Common myeloid progenitor, CD34-positive (primary cell): ENCODE results near the gene BCO1. TPM values are rescaled to one million over a fixed set of nuclear protein-coding genes. Genes with fewer than 3 reads are reported as not detected.
A peak's percentile ranks its signal among the peaks of the same experiment; 100 is the strongest.

ENCODE experiments used
- CTCF ChIA-PET: fragments of 350-600 bp; sonication (Branson Sonifier 250); formaldehyde crosslinking; loops from one replicate; lab custom pipeline; 2021; ENCODE audit warnings: antibody characterized with exemption; lab: Charles Lee
- POLR2A ChIA-PET: fragments of 350-600 bp; sonication (Branson Sonifier 250); formaldehyde crosslinking; loops from one replicate; lab custom pipeline; 2021; ENCODE audit warnings: antibody characterized with exemption; lab: Charles Lee
- DNase-seq, 3 donors: peaks; one replicate each; pipeline versions ENCODE4 v3.0.0 to v3.0.0-alpha.2; 2013
- H3K27ac ChIP-seq, 2 experiments: 1 replicate in 1 of 2; 2 replicates in 1 of 2; pipeline ENCODE4 v1.7.0; 2013; ENCODE audit warnings: inconsistent platforms in 2 of 2, low read length in 2 of 2, mild to moderate bottlenecking in 2 of 2, low read depth in 1 of 2, moderate library complexity in 1 of 2; ENCODE audit not compliant: severe bottlenecking in 2 of 2, insufficient read depth in 1 of 2, poor library complexity in 1 of 2
- H3K27me3 ChIP-seq, 5 experiments: replicated peaks in 2 of 5; 1 replicate in 3 of 5; 2 replicates in 2 of 5; pipeline versions ENCODE4 v1.6.1 to v1.7.0; 2013; ENCODE audit warnings: low read length in 4 of 5, mild to moderate bottlenecking in 2 of 5, moderate library complexity in 2 of 5, inconsistent platforms in 1 of 5; ENCODE audit not compliant: insufficient read depth in 5 of 5, control insufficient read depth in 4 of 5
- H3K36me3 ChIP-seq, 4 experiments: 1 replicate in 2 of 4; 2 replicates in 2 of 4; pipeline versions ENCODE4 v1.6.1 to v1.7.0; 2013; ENCODE audit warnings: low read length in 3 of 4, control low read depth in 1 of 4, mild to moderate bottlenecking in 1 of 4; ENCODE audit not compliant: control insufficient read depth in 4 of 4, insufficient read depth in 4 of 4
- H3K4me1 ChIP-seq, 4 experiments: 1 replicate in 3 of 4; 2 replicates in 1 of 4; pipeline versions ENCODE4 v1.6.1 to v1.7.1; 2013; ENCODE audit warnings: low read length in 3 of 4, mild to moderate bottlenecking in 3 of 4, control low read depth in 1 of 4, inconsistent platforms in 1 of 4, moderate library complexity in 1 of 4; ENCODE audit not compliant: control insufficient read depth in 4 of 4, insufficient read depth in 4 of 4; ENCODE audit errors: control extremely low read depth in 1 of 4
- H3K4me3 ChIP-seq, 7 experiments: 1 replicate in 4 of 7; 2 replicates in 3 of 7; pipeline versions ENCODE4 v1.5.1 to v1.7.0; 2013; ENCODE audit warnings: mild to moderate bottlenecking in 7 of 7, low read length in 6 of 7, moderate library complexity in 6 of 7, inconsistent platforms in 2 of 7, low read depth in 2 of 7, control low read depth in 1 of 7; ENCODE audit not compliant: insufficient read depth in 4 of 7, control insufficient read depth in 1 of 7; ENCODE audit errors: extremely low read depth in 1 of 7
- H3K9me3 ChIP-seq, 5 experiments: 1 replicate in 4 of 5; 2 replicates in 1 of 5; pipeline versions ENCODE4 v1.6.1 to v1.7.1; 2013; ENCODE audit warnings: low read length in 4 of 5, mild to moderate bottlenecking in 2 of 5, inconsistent platforms in 1 of 5, low read depth in 1 of 5, moderate library complexity in 1 of 5; ENCODE audit not compliant: control insufficient read depth in 4 of 5, insufficient read depth in 2 of 5; ENCODE audit errors: control extremely low read depth in 1 of 5
- WGBS: methylation state at CpG from one replicate; pipeline ENCODE4 v1.1.5; 2013; ENCODE audit not compliant: insufficient coverage; 5-methylcytosine and 5-hydroxymethylcytosine counted together
- polyA plus RNA-seq: library from polyadenylated mRNA; unstranded; fragments of 120-200 nt; gene quantifications from one replicate; pipeline ENCODE4 v1.2.1, GENCODE V29; 2013

The BCO1 gene, protein sequence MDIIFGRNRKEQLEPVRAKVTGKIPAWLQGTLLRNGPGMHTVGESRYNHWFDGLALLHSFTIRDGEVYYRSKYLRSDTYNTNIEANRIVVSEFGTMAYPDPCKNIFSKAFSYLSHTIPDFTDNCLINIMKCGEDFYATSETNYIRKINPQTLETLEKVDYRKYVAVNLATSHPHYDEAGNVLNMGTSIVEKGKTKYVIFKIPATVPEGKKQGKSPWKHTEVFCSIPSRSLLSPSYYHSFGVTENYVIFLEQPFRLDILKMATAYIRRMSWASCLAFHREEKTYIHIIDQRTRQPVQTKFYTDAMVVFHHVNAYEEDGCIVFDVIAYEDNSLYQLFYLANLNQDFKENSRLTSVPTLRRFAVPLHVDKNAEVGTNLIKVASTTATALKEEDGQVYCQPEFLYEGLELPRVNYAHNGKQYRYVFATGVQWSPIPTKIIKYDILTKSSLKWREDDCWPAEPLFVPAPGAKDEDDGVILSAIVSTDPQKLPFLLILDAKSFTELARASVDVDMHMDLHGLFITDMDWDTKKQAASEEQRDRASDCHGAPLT
- polyA plus RNA-seq = 0.05 TPM

DNA sequence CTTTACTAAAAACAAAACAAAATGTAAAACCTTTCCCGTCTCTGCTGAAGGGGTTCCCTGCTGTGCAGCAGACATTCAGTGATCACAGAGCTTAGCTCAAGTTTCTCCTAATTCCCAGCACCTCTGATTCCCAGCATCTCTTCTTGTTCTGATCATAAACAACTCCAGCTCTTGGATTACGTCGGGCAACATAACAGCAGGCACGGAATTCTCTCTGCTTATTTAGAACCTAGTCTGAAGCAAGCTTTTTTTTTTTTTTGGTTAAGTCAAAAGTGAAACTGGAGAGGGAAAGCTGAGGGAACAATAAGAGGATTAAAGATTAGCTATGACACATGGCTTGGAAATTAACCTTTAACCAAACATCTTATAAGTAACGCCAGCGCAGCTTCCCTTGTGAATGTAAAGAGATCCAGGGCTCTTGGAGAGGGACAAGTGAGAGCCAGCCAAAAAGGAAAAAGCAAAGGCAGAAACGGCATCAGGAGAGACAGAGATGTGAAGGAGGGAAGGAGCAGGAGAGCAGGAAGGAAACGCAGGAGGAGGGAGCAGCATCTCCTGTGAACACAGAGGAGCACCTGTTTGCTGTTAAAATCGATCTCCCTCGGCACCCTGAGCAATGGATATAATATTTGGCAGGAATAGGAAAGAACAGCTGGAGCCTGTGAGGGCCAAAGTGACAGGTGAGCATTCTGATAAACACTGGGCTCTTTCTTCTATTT, at the start of gene BCO1:
Gene BCO1 (plus strand): TSS at position 394 of the 716 bp plus-strand sequence. CDS start 220 bp downstream, at position 614.
- Histone ChIP-seq H3K4me3 (peak within 1 kb of the TSS in 6 of 7 experiments; percentile 19 to 77 (median 48)), H3K27ac (peak within 1 kb of the TSS in 1 of 2 experiments; percentile 27), H3K36me3 (no peaks in the 10 kb centered on the region), H3K4me1 (peaks cover 0 to 9% (median 2%) of the 10 kb centered on the region in 4 experiments), H3K9me3 (no peaks in the 10 kb centered on the region), H3K27me3 (no peaks in the 10 kb centered on the region)
- ChIA-PET POLR2A (interaction anchor here (0.5 kb wide), 1 partner anchor 1372 kb away, joined by 5 read pairs; no protein-coding TSS in a partner anchor), CTCF (no interaction called here)
- peak; percentile 16 to 36 (median 33) for DNase-seq
- 28% methylated on average over 3 of the region's 10 CpGs for WGBS

DNA sequence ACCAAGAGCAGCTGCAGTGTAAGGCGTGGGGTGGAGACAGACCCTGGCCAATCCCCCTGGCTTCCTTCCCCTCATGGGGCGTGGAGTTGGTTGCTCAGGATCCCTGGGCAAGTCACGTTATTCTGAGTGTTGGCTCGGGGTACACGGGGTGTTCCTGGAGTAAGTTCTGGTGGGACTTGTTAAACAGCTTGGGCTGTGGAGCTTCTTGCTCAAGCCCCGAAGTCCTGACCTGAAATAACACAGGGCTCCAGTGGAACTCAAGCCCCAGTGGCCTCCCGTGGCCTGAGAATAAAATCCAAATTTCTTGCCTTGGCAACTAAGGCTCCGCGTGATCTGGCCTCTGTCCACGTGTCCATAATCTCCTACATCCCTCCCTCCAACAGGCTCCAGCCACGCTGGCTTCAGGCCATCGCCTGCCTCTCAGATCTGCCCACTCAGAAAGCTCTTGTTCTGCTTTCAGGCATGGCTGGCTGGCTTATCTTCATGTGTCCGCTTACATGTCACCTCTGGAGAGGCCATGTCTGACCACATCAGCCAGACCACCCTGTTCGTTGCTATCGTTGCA, 49.3 kb upstream of the BCO1 start:
- POLR2A ChIA-PET = no interaction called here
- no peaks in the 10 kb centered on the region for H3K36me3 ChIP-seq
- H3K4me3 ChIP-seq = no peak overlapping the region
- H3K27me3 ChIP-seq = peaks cover 0 to 11% (median 0%) of the 10 kb centered on the region in 5 experiments
- H3K9me3 ChIP-seq = no peaks in the 10 kb centered on the region
- no peak overlapping the region for H3K27ac ChIP-seq
- no peaks in the 10 kb centered on the region for H3K4me1 ChIP-seq
- CTCF ChIA-PET = interaction anchor here (0.5 to 1.2 kb wide), 2 partner anchors 13 to 16 kb away, joined by 3 read pairs; no protein-coding TSS in a partner anchor
- WGBS = 94% methylated on average over 10 of the region's 15 CpGs
- no peak for DNase-seq

DNA sequence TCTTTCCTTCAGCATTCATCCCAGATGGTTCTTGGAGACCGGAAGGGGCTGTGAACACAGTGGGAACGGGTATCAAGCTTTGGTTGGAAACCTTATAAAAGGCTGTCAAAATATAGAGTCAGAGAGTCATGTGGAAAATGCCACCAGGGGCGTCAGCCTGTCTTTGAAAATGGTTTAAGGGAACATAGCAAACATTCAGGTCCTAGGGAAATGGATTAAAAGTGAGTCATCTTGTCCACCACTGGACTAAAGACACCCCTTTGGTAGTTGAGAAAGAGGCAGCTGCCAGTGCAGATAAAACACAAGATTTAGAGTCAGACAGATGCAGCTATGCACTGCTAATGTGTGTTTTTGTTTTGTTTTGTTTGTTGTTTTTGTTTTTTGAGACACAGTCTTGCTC, 47.8 kb upstream of the BCO1 start:
- ChIA-PET CTCF (interaction anchor here (0.7 kb wide), 1 partner anchor 90 kb away, joined by 3 read pairs; no protein-coding TSS in a partner anchor), POLR2A (no interaction called here)
- H3K4me1 ChIP-seq = no peaks in the 10 kb centered on the region
- H3K27me3 ChIP-seq = peaks cover 0 to 10% (median 0%) of the 10 kb centered on the region in 5 experiments
- H3K4me3 ChIP-seq = no peak overlapping the region
- H3K9me3 ChIP-seq = no peaks in the 10 kb centered on the region
- DNase-seq = peak in 1 of 3 donors; percentile 15
- no peaks in the 10 kb centered on the region for H3K36me3 ChIP-seq
- 58% methylated on average over 3 of the region's 3 CpGs for WGBS
- no peak overlapping the region for H3K27ac ChIP-seq

DNA sequence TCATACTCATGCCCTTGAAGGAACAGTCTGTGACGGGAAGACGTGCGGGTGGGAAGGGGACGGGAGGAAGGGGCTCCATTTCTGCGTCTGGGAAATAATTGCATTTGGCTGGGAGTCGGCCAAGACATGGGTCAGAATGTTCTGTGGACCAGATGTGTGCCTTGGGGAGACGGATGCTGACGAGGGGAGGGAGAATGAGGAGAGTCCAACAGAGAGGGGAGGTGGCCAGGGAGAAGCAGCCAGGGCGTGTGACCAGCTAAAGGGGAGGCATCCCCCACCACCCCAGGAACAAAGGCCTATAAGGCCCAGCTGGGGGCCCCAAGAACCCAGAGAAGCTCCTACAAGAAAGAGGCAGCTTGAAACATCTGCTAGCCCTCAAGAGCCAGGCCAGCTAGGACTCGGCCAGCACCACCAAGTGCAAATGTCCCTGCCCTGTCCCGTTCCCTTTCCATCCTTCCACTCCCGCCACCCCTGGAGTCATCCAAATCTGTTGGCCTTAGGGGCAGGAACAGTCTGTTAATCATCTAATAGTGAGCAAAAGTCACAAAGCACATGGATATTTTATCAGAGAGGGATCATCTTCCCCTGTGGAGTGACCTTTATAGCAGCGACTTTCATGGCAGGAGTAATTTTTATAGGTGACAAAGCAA, 42.5 kb upstream of the BCO1 start:
- H3K4me3 ChIP-seq = no peak overlapping the region
- CTCF ChIA-PET = no interaction called here
- no peak for DNase-seq
- H3K36me3 ChIP-seq = no peaks in the 10 kb centered on the region
- H3K4me1 ChIP-seq = no peaks in the 10 kb centered on the region
- H3K27ac ChIP-seq = no peak overlapping the region
- POLR2A ChIA-PET = no interaction called here
- 82% methylated on average over 11 of the region's 13 CpGs for WGBS
- H3K27me3 ChIP-seq = peaks cover 0 to 33% (median 4%) of the 10 kb centered on the region in 5 experiments
- H3K9me3 ChIP-seq = no peaks in the 10 kb centered on the region

DNA sequence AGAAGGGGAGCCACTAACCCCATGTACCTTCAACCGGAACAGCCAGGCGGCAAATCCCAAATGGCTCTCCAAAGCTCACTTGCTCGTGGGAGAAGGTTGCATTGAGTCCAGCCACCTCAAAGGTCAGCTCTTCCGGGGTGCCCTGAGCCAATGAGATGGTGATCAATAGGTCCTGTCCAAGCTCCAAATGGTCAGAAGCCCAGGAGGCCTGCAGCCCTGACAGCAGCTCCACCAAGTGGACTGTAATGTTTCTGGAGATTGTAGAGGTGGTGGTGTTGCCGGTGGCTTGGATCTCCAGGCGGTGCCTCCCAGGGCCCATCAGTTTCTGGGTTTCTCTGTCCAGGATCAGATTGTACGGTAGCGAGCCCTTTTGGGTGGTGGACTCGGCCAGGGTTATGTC, 39.9 kb upstream of the BCO1 start:
- WGBS = 89% methylated on average over 5 of the region's 9 CpGs
- Histone ChIP-seq H3K36me3 (no peaks in the 10 kb centered on the region), H3K9me3 (no peaks in the 10 kb centered on the region), H3K27me3 (peaks cover 0 to 31% (median 3%) of the 10 kb centered on the region in 5 experiments), H3K27ac (no peak overlapping the region), H3K4me1 (no peaks in the 10 kb centered on the region), H3K4me3 (no peak overlapping the region)
- POLR2A ChIA-PET = no interaction called here
- CTCF ChIA-PET = no interaction called here
- DNase-seq = no peak

DNA sequence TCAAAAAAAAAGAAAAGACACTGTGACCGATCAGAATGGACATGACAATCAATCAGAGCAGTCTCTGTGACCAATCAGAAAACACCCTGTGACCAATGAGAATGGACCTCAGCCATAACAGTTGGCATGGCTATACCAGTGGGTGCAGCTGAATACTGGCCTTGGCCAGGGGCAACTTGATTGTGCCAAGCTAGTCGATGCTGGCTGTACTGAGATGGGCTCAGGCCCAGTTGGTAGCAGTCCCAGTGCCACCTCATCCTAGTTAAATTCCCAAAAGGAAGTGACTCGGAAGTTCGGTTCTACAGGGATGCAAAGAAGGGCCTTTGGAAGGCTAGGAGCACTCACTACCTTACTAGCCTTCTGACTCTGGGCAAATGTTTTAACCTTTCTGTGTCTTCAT, 37.2 kb upstream of the BCO1 start:
- WGBS = 96% methylated on average over 4 of the region's 4 CpGs
- Histone ChIP-seq H3K36me3 (no peaks in the 10 kb centered on the region), H3K4me3 (no peak overlapping the region), H3K27me3 (peaks cover 0 to 20% (median 3%) of the 10 kb centered on the region in 5 experiments), H3K27ac (no peak overlapping the region), H3K9me3 (no peaks in the 10 kb centered on the region), H3K4me1 (no peaks in the 10 kb centered on the region)
- ChIA-PET POLR2A (no interaction called here), CTCF (interaction anchor here (1.3 kb wide), 1 partner anchor 661 kb away, joined by 3 read pairs; no protein-coding TSS in a partner anchor)
- no peak for DNase-seq
